GM12878 (cell line): ENCODE results near the gene CSTPP1. TPM values are rescaled to one million over a fixed set of nuclear protein-coding genes. Genes with fewer than 3 reads are reported as not detected.

Experiments
- ATAC-seq: fragments of 200-7000 bp; cut with Tn5 transposase; 3 replicates; pipeline ENCODE4 v1.9.1; 2020; ENCODE audit warnings: mild to moderate bottlenecking, moderate library complexity
- BruUV-seq: library from RNA; stranded (reverse); fragments of 400-500 nt; replicated peaks from 2 replicates; lab custom pipeline; 2021; lab: Mats Ljungman, UMichigan
- CTCF ChIA-PET: fragments of 300-600 bp; sonication (Branson Sonifier 250); formaldehyde crosslinking; extraction: SDS; loops from one replicate; lab custom pipeline; 2021; ENCODE audit warnings: inconsistent platforms; lab: Yijun Ruan, JAX
- POLR2A ChIA-PET: fragments of 350-600 bp; formaldehyde crosslinking; extraction: SDS; loops from one replicate; lab custom pipeline; 2021; ENCODE audit warnings: inconsistent platforms; lab: Charles Lee
- RAD21 ChIA-PET: fragments of 300-600 bp; sonication (Branson Sonifier 250); formaldehyde crosslinking; loops from one replicate; lab custom pipeline; 2023; ENCODE audit warnings: antibody characterized with exemption; ENCODE audit not compliant: unreplicated experiment; lab: Charles Lee
- SMC1A ChIA-PET: fragments of 300-600 bp; sonication (Branson Sonifier 250); formaldehyde crosslinking; loops from one replicate; lab custom pipeline; 2023; ENCODE audit not compliant: unreplicated experiment, uncharacterized antibody; lab: Charles Lee
- DNase-seq: peaks from one replicate; pipeline ENCODE4 v3.0.0-alpha.2; 2011; ENCODE audit warnings: low read depth, low spot score
- FAIRE-seq: peaks from 3 replicates; lab custom pipeline; 2011; peaks lifted over from hg19 to GRCh38; lab: Jason Lieb, UNC
- H2AFZ ChIP-seq: 2 replicates; pipeline ENCODE4 v1.6.0; 2011; ENCODE audit warnings: low read depth, low read length, control low read depth; ENCODE audit not compliant: control insufficient read depth
- H3K27ac ChIP-seq: 2 replicates; pipeline ENCODE4 v1.5.1; 2011; ENCODE audit warnings: control low read depth; ENCODE audit not compliant: control insufficient read depth, insufficient read depth
- H3K27me3 ChIP-seq, 2 experiments: replicated peaks in 1 of 2; 2 replicates each; pipeline versions ENCODE4 v1.6.0 to v1.6.1; 2011; ENCODE audit warnings: low read length in 1 of 2; ENCODE audit not compliant: control insufficient read depth in 2 of 2, insufficient read depth in 2 of 2
- H3K36me3 ChIP-seq, 2 experiments: 2 replicates each; pipeline ENCODE4 v1.5.1; 2011; ENCODE audit warnings: low read length in 1 of 2; ENCODE audit not compliant: control insufficient read depth in 2 of 2, insufficient read depth in 2 of 2
- H3K4me1 ChIP-seq: 2 replicates; pipeline ENCODE4 v1.6.1; 2011; ENCODE audit warnings: mild to moderate bottlenecking, low read length, moderate library complexity, mixed read lengths; ENCODE audit not compliant: control insufficient read depth, insufficient read depth
- H3K4me2 ChIP-seq: 2 replicates; pipeline ENCODE4 v1.6.0; 2011; ENCODE audit warnings: control low read depth; ENCODE audit not compliant: control insufficient read depth, insufficient read depth
- H3K4me3 ChIP-seq: fragments of 200-600 bp; sonication (generic); 2 replicates; pipeline ENCODE4 v1.5.1; 2016
- H3K79me2 ChIP-seq: 2 replicates; pipeline ENCODE4 v1.6.0; 2011; ENCODE audit warnings: low read length; ENCODE audit not compliant: control insufficient read depth, insufficient read depth
- H3K9ac ChIP-seq: 2 replicates; pipeline ENCODE4 v1.8.0; 2011; ENCODE audit warnings: low read length, control low read depth, mixed read lengths; ENCODE audit not compliant: control insufficient read depth, insufficient read depth
- H3K9me3 ChIP-seq: replicated peaks from 3 replicates; pipeline ENCODE4 v1.5.1; 2011; ENCODE audit warnings: mild to moderate bottlenecking, low read length; ENCODE audit not compliant: control insufficient read depth, insufficient read depth
- H4K20me1 ChIP-seq: 2 replicates; pipeline ENCODE4 v1.6.0; 2011; ENCODE audit not compliant: control insufficient read depth, insufficient read depth
- BCL11A ChIP-seq: IDR thresholded peaks from 2 replicates; pipeline ENCODE4 v1.6.1; 2011; ENCODE audit warnings: low read depth, low read length
- NFIC ChIP-seq: IDR thresholded peaks from 2 replicates; pipeline ENCODE4 v1.6.1; 2012; ENCODE audit warnings: low read depth, mild to moderate bottlenecking, inconsistent platforms, low read length, moderate library complexity
- POLR2A ChIP-seq: IDR thresholded peaks from 2 replicates; pipeline ENCODE4 v1.6.1; 2011; ENCODE audit warnings: low read depth, mild to moderate bottlenecking, low read length
- POU2F2 ChIP-seq: IDR thresholded peaks from 3 replicates; pipeline ENCODE4 v1.6.1; 2011; ENCODE audit warnings: low read depth, mild to moderate bottlenecking, low read length, borderline replicate concordance
- RAD21 ChIP-seq: IDR thresholded peaks from 2 replicates; pipeline ENCODE4 v1.6.1; 2011; ENCODE audit warnings: mild to moderate bottlenecking, low read depth, low read length, moderate library complexity; ENCODE audit not compliant: insufficient read depth
- RB1 ChIP-seq: fragments of 450-650 bp; formaldehyde crosslinking; IDR thresholded peaks from 2 replicates; pipeline ENCODE4 v1.6.1; 2017; ENCODE audit warnings: mild to moderate bottlenecking, borderline replicate concordance
- TCF7 ChIP-seq: IDR thresholded peaks from 2 replicates; pipeline ENCODE4 v1.6.1; 2014; ENCODE audit warnings: antibody characterized with exemption, borderline replicate concordance
- WGBS: methylation state at CpG from one replicate; pipeline ENCODE4 v1.1.6; 2016; ENCODE audit warnings: low lambda C conversion rate; ENCODE audit not compliant: insufficient replicate concordance, insufficient coverage; ENCODE audit errors: missing lambda C conversion rate; 5-methylcytosine and 5-hydroxymethylcytosine counted together
- in situ Hi-C: fragments of 300-500 bp; cut with MboI; formaldehyde crosslinking; loops from 9 replicates; pipeline ENCODE4 v1.14.3; 2018; ENCODE audit warnings: mixed read lengths
- intact Hi-C: fragments of 100-400 bp; cut with micrococcal nuclease; formaldehyde crosslinking; loops from one replicate; pipeline ENCODE4 v1.14.2; 2022; ENCODE audit not compliant: unreplicated experiment
- polyA plus RNA-seq, 11 experiments: library from polyadenylated mRNA; depleted of rRNA in 4 of 11; unstranded in 6 of 11; stranded (reverse) in 5 of 11; fragments of >200 nt; fragmentation: Nextera tagmentation in 4 of 11; fragmentation: Illumina TruSeq in 1 of 11; extraction: Ambion mirVana in 4 of 11; extraction: Trizol in 1 of 11; gene quantifications; 1 replicate in 1 of 11; 2 replicates in 10 of 11; pipeline versions ENCODE4 v1.2.1 to v1.2.3, GENCODE V29; 2011 to 2016; ENCODE audit warnings: inconsistent platforms in 2 of 11, missing spikeins in 2 of 11, low read depth in 1 of 11
- total RNA-seq, 4 experiments: library from RNA; depleted of rRNA in 3 of 4; stranded (reverse); fragments of >200 nt in 3 of 4; fragmentation: Illumina TruSeq in 1 of 4; extraction: Trizol in 1 of 4; gene quantifications; 2 replicates each; pipeline versions ENCODE4 v1.2.1 to v1.2.3, GENCODE V29; 2013 to 2021
- TF ChIP-seq, protein P1 (sequence below): IDR thresholded peaks from 2 replicates; pipeline ENCODE4 v1.6.1; 2011; ENCODE audit warnings: low read depth, mild to moderate bottlenecking, low read length, moderate library complexity, borderline replicate concordance; ENCODE audit errors: extremely low read depth

CSTPP1 gene
- total and polyA plus RNA-seq, 10 of the 15 experiments (the other 5 are each of a cell fraction or from before 2014, with no cell fraction given), result 7.1 to 23.4 (median 17.5) TPM

DNA sequence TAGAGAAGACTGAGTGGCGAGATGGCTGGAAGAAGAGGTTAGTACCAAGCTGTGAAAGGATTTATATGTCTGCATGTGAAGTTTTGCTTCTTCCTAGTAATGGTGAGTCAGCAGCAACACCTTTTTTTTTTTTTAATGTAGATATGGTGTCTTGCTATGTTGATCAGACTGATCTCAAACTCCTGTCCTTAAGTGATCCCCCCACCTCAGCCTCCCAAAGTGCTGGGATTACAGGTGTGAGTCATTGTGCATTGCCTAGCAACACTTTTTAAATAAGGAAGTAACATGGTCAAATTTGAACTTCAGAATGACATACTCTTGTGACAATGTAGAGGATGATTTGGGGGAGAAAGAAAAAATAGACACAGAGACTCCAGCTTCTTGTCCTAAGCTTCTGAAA, 6.5 kb upstream of the CSTPP1 start:
- Histone ChIP-seq H3K4me3 (no peak overlapping the region), H3K36me3 (no peaks in the 10 kb centered on the region), H2AFZ (no peak overlapping the region), H3K27ac (no peak overlapping the region), H3K9ac (no peak overlapping the region), H3K4me1 (no peaks in the 10 kb centered on the region), H3K9me3 (no peaks in the 10 kb centered on the region), H3K79me2 (no peaks in the 10 kb centered on the region), H3K27me3 (no peaks in the 10 kb centered on the region), H3K4me2 (no peak overlapping the region), H4K20me1 (no peaks in the 10 kb centered on the region)
- in situ Hi-C loops, result no loop called here
- TF ChIP-seq, protein P1, sequence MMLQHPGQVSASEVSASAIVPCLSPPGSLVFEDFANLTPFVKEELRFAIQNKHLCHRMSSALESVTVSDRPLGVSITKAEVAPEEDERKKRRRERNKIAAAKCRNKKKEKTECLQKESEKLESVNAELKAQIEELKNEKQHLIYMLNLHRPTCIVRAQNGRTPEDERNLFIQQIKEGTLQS, result no peak
- TF ChIP-seq POU2F2 (no peak), POLR2A (no peak), BCL11A (no peak), RAD21 (no peak), NFIC (no peak), TCF7 (no peak), RB1 (no peak)
- intact Hi-C loops, result no loop called here
- ATAC-seq (no peak), DNase-seq (no peak), FAIRE-seq (no peak)
- RAD21 ChIA-PET, result interaction anchor here (1.2 kb wide), 1 partner anchor 193 kb away, joined by 3 read pairs; no protein-coding TSS in a partner anchor
- CTCF ChIA-PET, result interaction anchor here (0.5 to 0.8 kb wide), 3 partner anchors 9 to 181 kb away, joined by 3 to 4 read pairs (median 3); no protein-coding TSS in a partner anchor
- BruUV-seq, result no TSS peak
- POLR2A ChIA-PET, result interaction anchor here (0.6 kb wide), 2 partner anchors 34 to 73 kb away, joined by 3 to 4 read pairs; no protein-coding TSS in a partner anchor
- WGBS, result 53% methylated on average over 1 of the region's 1 CpG
- SMC1A ChIA-PET, result interaction anchor here (1.3 kb wide), 1 partner anchor 46 kb away, joined by 4 read pairs; no protein-coding TSS in a partner anchor
